SH-SY5Y (cell line): ENCODE data around the gene VIPR2.

Experiments used
- GATA2 ChIP-seq: IDR thresholded peaks from 2 replicates; pipeline ENCODE4 v1.6.1; 2011; ENCODE audit warnings: mild to moderate bottlenecking, low read depth, low read length
- GATA3 ChIP-seq: IDR thresholded peaks from 2 replicates; pipeline ENCODE4 v1.6.1; 2011; ENCODE audit warnings: low read depth, mild to moderate bottlenecking, low read length, moderate library complexity

GRCh38 chr7:159158888-159159405 is 14.3 kb upstream of the VIPR2 start:
- TF ChIP-seq GATA3 (no peak), GATA2 (no peak)
